Measurements from ENCODE around the gene TNFRSF25. TPM values are rescaled to one million over a fixed set of nuclear protein-coding genes. Genes with fewer than 3 reads are reported as not detected.

TNFRSF25 gene
- total and polyA plus RNA-seq, 2 of the 8 experiments (the other 6 are each of a cell fraction or from before 2014, with no cell fraction given), result 10.7 to 19.5 TPM

DNA sequence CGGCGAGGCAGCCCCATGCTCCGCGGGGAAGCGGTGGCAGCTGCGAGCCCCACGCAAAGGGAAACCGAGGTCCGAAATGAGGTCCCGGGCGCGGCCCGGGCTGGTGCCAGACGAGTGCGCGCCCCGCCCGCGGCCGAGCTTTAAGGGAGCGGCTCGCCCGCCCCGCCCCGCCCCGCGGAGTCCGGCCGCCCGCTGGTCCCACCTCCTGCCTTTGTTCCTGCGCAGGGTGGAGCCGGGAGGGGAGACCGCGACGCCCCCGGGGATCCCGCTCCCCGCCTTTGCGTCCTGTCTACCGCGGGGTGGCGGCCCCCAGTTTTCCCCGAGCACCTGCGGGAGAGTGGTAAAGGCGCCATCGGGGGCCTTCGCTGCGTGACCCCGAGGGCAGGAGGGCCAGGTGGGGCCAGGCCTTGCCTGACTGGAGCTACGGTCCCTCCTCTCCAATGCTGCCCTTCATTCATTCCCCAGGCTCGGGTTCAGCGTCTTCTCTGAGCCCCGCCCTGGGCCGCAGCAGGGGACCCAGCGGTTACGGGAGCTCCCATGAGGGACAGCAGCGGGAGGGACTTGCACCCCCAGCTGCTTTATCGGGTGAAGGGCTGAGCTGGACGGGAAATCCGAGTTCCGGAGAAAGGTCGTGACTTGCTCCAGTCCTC is 46.0 kb downstream of the TNFRSF25 start, which contains the start of gene HES2 (continued):
- TF ChIP-seq SRF (IDR thresholded peaks at IDR 0.05; ENCODE audit: low read depth, low read length), result no peak
- TF ChIP-seq SUZ12 (IDR thresholded peaks at IDR 0.05; ENCODE audit: low read length), result no peak

All from H1 (cell line).